Colonic mucosa (tissue), 4 donors: ENCODE measurements around the gene MTLN. TPM values are rescaled to one million over a fixed set of nuclear protein-coding genes. Genes with fewer than 3 reads are reported as not detected.
"Not testable (repeated sequence)": the region's sequence is repeated elsewhere in the genome, so short reads cannot be mapped to it uniquely, and the experiment has no call there.

Source experiments
- DNase-seq: peaks from one replicate; pipeline ENCODE4 v3.0.0-alpha.2; 2020
- H3K27ac ChIP-seq: fragments of 200-600 bp; one replicate; pipeline ENCODE4 v1.8.0; 2021
- H3K27me3 ChIP-seq: fragments of 200-600 bp; one replicate; pipeline ENCODE4 v1.8.0; 2021
- H3K36me3 ChIP-seq: fragments of 200-600 bp; one replicate; pipeline ENCODE4 v1.8.0; 2021
- H3K4me1 ChIP-seq: fragments of 200-600 bp; one replicate; pipeline ENCODE4 v1.8.0; 2021; ENCODE audit warnings: mild to moderate bottlenecking
- H3K4me3 ChIP-seq: fragments of 200-600 bp; one replicate; pipeline ENCODE4 v1.8.0; 2021
- H3K9ac ChIP-seq, 2 donors: one replicate each; pipeline ENCODE4 v1.7.0; 2013; ENCODE audit warnings: control low read depth in 2 of 2, low read depth in 2 of 2, low read length in 2 of 2
- H3K9me3 ChIP-seq: fragments of 200-600 bp; one replicate; pipeline ENCODE4 v1.8.0; 2021
- intact Hi-C: fragments of 100-400 bp; cut with DNase I; formaldehyde crosslinking; loops from one replicate; pipeline ENCODE4 v1.14.1; 2022
- total RNA-seq, 2 donors: library from RNA; stranded (reverse); fragmentation: NEBNext Ultra II Directional in 1 of 2; extraction: Animal tissue kit (Norgen Biotek cat#: 25700) in 1 of 2; gene quantifications; one replicate each; pipeline ENCODE4 v1.2.1, GENCODE V29; 2021
- TF ChIP-seq, protein P1 (sequence below): fragments of 200-600 bp; IDR thresholded peaks from one replicate; pipeline ENCODE4 v1.8.0; 2022; ENCODE audit warnings: antibody characterized with exemption, mild to moderate bottlenecking
- donor health status: healthy.
- donor health status: DM: no; HTN: no; CAD: no.
- donor health status: DM: no; HTN: no; CAD: no.

MTLN gene
- total RNA-seq, result 100 to 1,000 TPM in 1 of 2 donors, 10 to 100 TPM in 1; 46.4 to 110 TPM

DNA sequence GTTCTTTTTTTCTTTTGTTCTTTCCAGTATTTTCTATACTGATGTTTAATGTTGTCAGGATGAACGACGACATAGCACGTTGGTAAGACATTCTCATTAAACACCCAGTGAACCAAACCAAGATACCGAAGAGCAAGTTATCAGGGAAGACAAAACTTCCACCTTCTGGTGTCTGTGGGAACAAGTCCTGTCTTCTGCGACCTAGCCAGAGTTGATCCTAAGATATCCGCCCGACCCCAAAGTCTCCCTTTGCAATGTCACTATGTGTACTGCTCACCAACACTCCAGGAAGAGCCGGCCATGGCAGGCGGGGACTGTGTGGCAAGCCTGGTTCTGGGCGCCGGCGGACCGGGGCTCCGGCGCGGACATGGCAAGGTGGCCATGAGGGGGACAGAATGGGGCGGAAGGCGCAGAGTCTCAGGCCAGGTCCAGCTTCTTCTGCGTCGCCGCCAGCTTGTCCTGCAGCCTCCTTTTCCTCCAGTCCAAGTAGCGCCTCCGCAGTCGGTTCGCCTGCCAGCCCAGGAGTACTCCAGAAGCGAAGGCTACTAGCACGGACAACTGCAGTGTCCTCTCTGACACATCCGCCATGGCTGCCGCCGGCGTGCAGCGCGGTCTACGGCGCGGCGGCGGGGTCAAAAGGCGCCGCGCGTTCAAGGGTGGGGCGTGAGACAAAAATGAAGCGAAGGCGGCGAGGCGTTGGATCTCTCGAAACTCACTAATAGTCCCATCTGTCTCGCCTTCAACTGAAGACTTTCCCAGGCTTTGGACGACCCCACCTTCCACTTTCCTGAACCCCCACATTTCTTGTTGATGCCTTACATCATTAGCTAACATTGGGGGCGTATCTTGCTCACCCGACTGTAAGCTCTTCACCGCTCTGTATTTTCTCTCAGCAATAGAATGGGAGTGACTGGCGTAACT lies at the start of gene MTLN:
Gene MTLN (minus strand): TSS at position 610 of the 921 bp plus-strand sequence. CDS start 22 bp downstream, at position 588.
- intact Hi-C loops, result no loop called here
- H3K36me3 ChIP-seq, result no peaks in the 10 kb centered on the region
- no peaks in the 10 kb centered on the region for H3K4me1 ChIP-seq
- H3K27ac ChIP-seq, result peak within 1 kb of the TSS; percentile 35
- peak; percentile 82 for DNase-seq
- H3K9ac ChIP-seq, result peak within 1 kb of the TSS; percentile 66 to 69
- no peaks in the 10 kb centered on the region for H3K27me3 ChIP-seq
- TF ChIP-seq, protein P1, sequence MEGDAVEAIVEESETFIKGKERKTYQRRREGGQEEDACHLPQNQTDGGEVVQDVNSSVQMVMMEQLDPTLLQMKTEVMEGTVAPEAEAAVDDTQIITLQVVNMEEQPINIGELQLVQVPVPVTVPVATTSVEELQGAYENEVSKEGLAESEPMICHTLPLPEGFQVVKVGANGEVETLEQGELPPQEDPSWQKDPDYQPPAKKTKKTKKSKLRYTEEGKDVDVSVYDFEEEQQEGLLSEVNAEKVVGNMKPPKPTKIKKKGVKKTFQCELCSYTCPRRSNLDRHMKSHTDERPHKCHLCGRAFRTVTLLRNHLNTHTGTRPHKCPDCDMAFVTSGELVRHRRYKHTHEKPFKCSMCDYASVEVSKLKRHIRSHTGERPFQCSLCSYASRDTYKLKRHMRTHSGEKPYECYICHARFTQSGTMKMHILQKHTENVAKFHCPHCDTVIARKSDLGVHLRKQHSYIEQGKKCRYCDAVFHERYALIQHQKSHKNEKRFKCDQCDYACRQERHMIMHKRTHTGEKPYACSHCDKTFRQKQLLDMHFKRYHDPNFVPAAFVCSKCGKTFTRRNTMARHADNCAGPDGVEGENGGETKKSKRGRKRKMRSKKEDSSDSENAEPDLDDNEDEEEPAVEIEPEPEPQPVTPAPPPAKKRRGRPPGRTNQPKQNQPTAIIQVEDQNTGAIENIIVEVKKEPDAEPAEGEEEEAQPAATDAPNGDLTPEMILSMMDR, result no peak
- no peaks in the 10 kb centered on the region for H3K9me3 ChIP-seq
- peak within 1 kb of the TSS; percentile 74 for H3K4me3 ChIP-seq

DNA sequence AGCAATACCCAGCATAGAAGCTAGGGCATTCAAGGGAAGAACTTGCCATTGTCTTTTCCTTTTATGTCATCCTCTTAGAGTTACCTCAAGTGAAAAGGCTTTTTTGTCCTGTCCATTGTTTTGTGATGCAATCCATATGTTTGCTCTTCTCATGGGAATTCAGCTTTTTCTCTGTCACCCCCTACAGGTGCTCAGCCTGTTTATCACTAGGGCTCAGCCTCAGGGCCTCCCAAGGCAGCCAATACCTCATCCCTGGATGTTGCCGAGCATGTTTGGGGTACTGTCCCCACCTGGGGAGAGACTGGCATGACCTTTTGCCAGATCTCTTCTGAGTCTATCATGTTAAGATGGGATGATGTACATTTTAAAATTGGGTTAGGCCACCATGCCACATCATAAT lies 49.6 kb upstream of the MTLN start:
- H3K27me3 ChIP-seq, H3K27ac ChIP-seq, H3K4me3 ChIP-seq, H3K9ac ChIP-seq, H3K36me3 ChIP-seq, H3K9me3 ChIP-seq, H3K4me1 ChIP-seq, DNase-seq, intact Hi-C loops: not testable (repeated sequence)

DNA sequence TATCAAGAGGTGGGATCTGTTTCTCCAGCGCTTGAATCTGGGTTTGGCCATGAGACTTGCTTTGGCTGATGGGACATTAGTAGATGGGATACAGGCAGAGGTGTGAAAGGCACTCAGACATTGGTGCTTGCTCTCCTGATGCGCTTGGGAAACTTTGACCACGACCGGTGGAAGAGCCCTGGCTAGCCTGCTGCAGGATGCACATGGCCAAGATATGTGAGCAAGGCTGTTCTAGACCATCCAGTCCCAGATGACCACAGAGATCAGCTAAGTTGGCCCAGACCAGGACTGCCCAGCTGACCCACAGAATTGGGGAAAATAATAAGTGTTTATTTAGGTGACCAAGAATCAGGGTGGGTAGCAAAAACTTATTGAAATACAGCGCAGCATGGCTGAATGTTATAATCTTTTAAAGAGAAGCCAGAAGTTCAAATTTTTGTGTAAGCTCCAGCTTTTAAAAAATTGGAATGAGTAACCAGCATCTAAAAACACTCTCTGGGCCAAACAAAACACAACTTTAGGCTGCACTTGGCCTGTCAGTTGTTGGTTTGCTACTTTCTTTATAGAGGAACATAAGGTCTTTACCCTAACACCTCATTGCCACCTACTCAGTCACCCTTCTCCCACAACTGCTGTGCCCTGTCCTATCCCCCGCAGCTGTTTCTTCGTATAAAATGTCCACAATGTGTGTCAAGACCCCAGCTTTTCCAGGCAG lies 35.9 kb upstream of the MTLN start:
- DNase-seq, H3K27me3 ChIP-seq, H3K4me3 ChIP-seq, H3K9ac ChIP-seq, H3K27ac ChIP-seq, H3K36me3 ChIP-seq, H3K4me1 ChIP-seq, intact Hi-C loops, H3K9me3 ChIP-seq: not testable (repeated sequence)

DNA sequence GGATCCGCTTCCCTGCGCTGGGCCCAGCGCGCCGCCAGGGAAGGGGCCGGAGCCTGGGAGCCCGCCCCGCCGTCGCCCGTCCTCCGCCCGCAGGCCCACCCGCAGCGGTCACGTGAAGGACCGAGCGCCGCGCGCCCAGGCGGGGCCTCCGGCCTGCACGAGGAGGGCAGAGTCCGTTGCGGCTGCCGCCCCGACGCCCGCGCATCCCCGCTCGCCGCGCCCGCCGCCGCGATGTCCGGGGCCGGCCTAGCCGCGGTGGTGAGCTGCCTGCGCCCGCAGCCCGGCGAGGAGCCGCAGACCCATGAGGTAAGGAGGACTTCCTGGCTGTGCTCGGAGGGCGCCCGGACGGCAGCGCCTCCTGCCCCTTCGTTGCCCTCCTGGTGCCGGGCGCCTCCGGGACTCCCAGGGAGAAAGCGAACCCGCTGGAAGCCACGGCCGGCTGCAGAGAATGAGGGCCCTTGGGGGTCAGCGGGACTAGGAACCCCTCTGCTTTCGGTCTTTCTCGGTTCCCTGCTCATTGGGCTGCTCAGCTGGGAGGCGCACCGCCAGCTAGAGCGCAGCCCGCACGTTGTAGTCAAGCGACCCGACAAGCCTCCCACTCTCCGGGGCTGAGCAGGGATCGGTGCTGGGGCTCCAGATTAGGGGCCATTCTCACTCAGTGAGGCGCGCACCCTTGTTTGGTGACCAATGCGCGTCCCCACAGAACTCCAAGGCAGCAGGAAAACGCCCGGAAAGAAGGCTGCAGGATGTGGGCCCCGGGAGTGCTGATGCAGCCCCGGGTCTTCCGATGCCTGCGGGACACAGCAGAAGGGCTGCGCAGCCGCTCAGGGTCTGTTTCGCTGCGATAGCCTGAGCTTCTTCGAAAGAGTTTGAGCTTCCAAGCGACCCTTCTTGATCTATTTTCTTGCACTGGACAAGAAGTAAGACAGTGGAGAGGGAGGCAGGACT lies 33.4 kb upstream of the MTLN start:
- H3K27ac ChIP-seq, H3K9me3 ChIP-seq, DNase-seq, H3K36me3 ChIP-seq, intact Hi-C loops, H3K4me3 ChIP-seq, H3K9ac ChIP-seq, H3K27me3 ChIP-seq, H3K4me1 ChIP-seq: not testable (repeated sequence)

GRCh38 chr2:110243283-110243682 lies 30.9 kb upstream of the MTLN start:
- H3K36me3 ChIP-seq, H3K4me3 ChIP-seq, H3K9me3 ChIP-seq, intact Hi-C loops, DNase-seq, H3K27ac ChIP-seq, H3K4me1 ChIP-seq, H3K9ac ChIP-seq, H3K27me3 ChIP-seq: not testable (repeated sequence)

DNA sequence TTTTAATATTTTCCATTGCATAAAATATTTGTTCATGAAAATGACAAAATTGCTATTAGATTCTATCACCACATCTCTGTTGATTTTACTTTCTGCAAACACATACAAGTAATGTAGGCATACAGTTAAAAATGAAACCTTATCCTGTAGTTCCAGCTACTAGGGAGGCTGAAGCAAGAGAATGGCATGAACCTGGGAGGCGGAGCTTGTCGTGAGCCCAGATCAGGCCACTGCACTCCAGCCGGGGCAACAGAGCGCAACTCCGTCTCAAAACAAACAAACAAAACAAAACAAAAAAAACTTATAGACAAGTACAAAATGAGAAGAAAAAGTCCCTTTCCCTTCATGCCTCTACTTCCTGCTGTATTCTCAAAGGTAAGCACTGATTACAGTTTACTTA lies 22.2 kb upstream of the MTLN start:
- H3K4me3 ChIP-seq, H3K27ac ChIP-seq, H3K9ac ChIP-seq, H3K9me3 ChIP-seq, intact Hi-C loops, DNase-seq, H3K4me1 ChIP-seq, H3K27me3 ChIP-seq, H3K36me3 ChIP-seq: not testable (repeated sequence)

- H3K4me3 ChIP-seq, H3K27me3 ChIP-seq, H3K36me3 ChIP-seq, H3K9me3 ChIP-seq, DNase-seq, H3K4me1 ChIP-seq, H3K9ac ChIP-seq, intact Hi-C loops, H3K27ac ChIP-seq: not testable (repeated sequence)
Measured at GRCh38 chr2:110229886-110230285, 17.5 kb upstream of the MTLN start.

- H3K36me3 ChIP-seq, intact Hi-C loops, H3K4me3 ChIP-seq, H3K9me3 ChIP-seq, H3K27ac ChIP-seq, H3K4me1 ChIP-seq, H3K27me3 ChIP-seq, H3K9ac ChIP-seq, DNase-seq: not testable (repeated sequence)
Measured at GRCh38 chr2:110222626-110223025, 10.3 kb upstream of the MTLN start.
